Measurements from ENCODE around the gene CAMTA1. TPM values are rescaled to one million over a fixed set of nuclear protein-coding genes. Genes with fewer than 3 reads are reported as not detected.
"Not testable (repeated sequence)": the region's sequence is repeated elsewhere in the genome, so short reads cannot be mapped to it uniquely, and the experiment has no call there.

CAMTA1 gene
- total RNA-seq, 2 experiments from 2014 or later: 45.5 to 45.6 TPM

DNA sequence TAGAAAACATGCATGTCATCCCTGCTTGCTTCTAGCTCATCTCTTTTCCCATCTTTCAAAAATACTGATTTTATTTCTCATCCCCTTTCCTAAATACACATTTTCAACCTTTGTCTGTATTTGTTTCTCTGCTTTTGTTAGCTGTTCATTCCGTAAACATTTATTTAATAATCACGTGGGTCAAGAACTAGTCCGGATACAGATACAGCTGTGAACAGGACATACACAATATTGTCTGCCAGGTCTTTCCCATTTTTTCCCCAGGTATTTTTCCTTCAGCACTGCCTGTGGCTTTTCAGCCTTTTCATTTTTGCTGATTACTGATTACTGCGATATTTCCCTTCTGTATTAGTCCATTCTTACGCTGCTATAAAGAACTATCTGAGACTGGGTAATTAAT is 1004.6 kb downstream of the CAMTA1 start:
- POLR2A ChIA-PET: no interaction called here
- Mint-ChIP-seq H3K9me3 (peaks cover 20% of the 10 kb centered on the region), H3K4me3 (no peak overlapping the region), H3K27ac (no peak overlapping the region), H3K4me1 (no peaks in the 10 kb centered on the region), H3K27me3 (no peaks in the 10 kb centered on the region), H3K36me3 (peaks cover 15% of the 10 kb centered on the region)
- no peak for ATAC-seq (ENCODE audit: low read depth)
- DNase-seq: no peak

DNA sequence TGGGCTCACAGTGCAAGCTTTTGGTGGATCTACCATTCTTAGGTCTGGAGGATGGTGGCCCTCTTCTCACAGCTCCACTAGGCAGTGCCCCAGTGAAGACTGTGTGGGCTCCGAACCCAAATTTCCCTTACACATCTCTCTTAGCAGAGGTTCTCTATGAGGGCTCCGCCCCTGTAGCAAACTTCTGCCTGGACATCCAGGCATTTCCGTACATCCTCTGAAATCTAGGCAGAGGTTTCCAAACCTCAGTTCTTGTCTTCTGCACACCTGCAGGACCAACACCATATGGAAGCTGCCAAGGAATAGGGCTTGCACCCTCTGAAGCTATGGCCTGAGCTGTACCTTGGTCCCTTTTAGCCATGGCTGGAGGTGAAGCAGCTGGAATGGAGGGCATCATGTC is 1005.8 kb downstream of the CAMTA1 start:
- Mint-ChIP-seq H3K9me3 (peaks cover 20% of the 10 kb centered on the region), H3K36me3 (peaks cover 15% of the 10 kb centered on the region)
- ATAC-seq (ENCODE audit: low read depth); H3K27ac Mint-ChIP-seq; H3K4me1 Mint-ChIP-seq; DNase-seq; POLR2A ChIA-PET; H3K27me3 Mint-ChIP-seq; H3K4me3 Mint-ChIP-seq: not testable (repeated sequence)

DNA sequence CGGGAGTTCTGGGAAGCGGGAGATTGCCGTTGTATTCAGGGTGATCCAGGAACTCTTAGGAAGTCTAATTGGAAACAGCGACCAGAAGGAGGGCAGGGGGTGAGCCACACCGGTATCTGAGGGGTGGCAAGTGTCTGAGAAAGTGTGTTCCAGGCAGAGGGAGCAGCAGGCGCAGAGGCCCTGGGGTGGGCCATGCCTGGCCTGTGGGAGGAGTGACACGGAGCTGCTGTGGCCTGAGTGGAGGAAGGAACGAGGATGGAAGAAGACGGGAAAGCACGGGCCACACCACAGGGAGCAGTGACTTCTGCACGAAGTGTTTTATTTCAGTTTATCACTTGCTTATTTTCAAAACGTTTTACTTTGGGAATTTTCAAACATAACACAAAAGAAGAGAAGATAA is 1010.2 kb downstream of the CAMTA1 start:
- Mint-ChIP-seq H3K9me3 (peaks cover 15% of the 10 kb centered on the region), H3K4me1 (peaks cover 2% of the 10 kb centered on the region), H3K27ac (no peak overlapping the region), H3K4me3 (no peak overlapping the region), H3K27me3 (no peaks in the 10 kb centered on the region), H3K36me3 (peaks cover 6% of the 10 kb centered on the region)
- POLR2A ChIA-PET: no interaction called here
- ATAC-seq (ENCODE audit: low read depth) (no peak), DNase-seq (no peak)

DNA sequence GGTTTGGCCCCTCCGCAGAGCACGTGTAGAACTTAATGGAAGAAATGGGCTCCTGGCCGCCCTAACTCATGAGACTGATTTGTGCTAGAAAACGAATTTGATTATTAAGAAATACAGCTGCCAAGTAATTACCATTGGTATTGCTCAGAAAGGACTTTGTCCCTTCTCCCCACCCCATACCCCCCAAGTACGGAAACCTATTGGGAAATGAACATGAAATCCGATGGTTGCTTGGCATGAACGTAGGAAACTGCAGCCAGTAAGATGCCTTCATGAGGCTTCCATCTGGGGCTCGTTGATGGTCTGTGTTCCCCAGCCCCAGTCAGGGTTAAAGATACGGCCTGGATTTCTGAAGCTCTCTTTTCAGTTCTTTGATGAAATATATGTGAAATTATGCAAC is 1020.2 kb downstream of the CAMTA1 start:
- ATAC-seq (ENCODE audit: low read depth) (no peak), DNase-seq (no peak)
- Mint-ChIP-seq H3K27ac (no peak overlapping the region), H3K27me3 (no peaks in the 10 kb centered on the region), H3K36me3 (no peaks in the 10 kb centered on the region), H3K4me3 (no peak overlapping the region), H3K4me1 (no peaks in the 10 kb centered on the region), H3K9me3 (no peaks in the 10 kb centered on the region)
- POLR2A ChIA-PET: no interaction called here

DNA sequence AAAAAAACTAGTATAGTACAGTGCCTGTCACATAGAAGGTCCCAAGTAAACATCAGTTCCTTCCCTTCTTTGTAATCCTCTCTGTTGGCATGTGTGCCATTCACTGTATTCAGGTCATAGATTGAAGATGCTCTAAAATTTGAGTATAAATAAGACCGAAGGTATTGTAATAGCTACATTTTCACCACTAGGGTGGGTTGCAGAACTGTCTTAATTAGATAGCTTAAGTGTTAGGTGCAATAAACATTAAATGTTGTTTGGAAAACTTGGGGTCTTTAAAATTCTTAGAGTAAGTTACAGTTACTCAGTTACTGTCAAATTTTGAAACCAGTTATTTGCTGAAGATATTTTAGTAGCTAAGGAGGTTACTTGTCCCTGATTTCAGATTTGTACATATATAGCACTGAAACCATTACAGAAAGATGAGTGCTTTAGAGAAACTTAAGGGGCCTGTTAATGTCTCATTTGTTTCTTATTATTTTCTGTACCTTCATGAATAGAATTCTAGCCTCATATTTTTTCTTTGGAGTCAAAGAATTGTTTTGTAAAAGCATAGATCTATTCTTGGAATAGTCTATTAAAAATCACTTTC is 1023.1 kb downstream of the CAMTA1 start:
- peaks cover 5% of the 10 kb centered on the region for H3K9me3 Mint-ChIP-seq
- peaks cover 5% of the 10 kb centered on the region for H3K36me3 Mint-ChIP-seq
- DNase-seq: no peak
- no peak overlapping the region for H3K27ac Mint-ChIP-seq
- H3K27me3 Mint-ChIP-seq: no peaks in the 10 kb centered on the region
- POLR2A ChIA-PET: no interaction called here
- H3K4me3 Mint-ChIP-seq: no peak overlapping the region
- ATAC-seq (ENCODE audit: low read depth): peak; percentile 56
- no peaks in the 10 kb centered on the region for H3K4me1 Mint-ChIP-seq

DNA sequence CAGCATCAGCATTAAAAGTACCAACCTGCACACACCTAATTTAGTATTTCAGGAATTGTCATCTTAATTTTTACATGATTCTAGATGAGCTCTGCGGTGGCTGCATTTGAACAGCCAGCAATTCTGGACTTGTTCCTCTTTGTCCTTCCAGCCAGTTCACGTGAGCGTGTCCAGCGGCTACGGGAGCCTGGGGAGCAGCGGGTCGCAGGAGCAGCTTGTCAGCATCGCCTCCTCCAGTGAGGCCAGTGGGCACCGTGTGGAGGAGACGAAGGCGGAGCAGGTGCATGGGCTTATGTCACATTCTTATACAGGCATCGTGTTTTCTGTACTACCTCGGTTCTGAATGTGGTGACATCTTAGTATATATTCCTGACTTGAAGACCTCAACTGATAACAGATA is 1024.5 kb downstream of the CAMTA1 start:
- no peak overlapping the region for H3K27ac Mint-ChIP-seq
- POLR2A ChIA-PET: no interaction called here
- H3K9me3 Mint-ChIP-seq: peaks cover 14% of the 10 kb centered on the region
- no peak overlapping the region for H3K4me3 Mint-ChIP-seq
- H3K36me3 Mint-ChIP-seq: peaks cover 13% of the 10 kb centered on the region
- ATAC-seq (ENCODE audit: low read depth) (no peak), DNase-seq (no peak)
- H3K27me3 Mint-ChIP-seq: no peaks in the 10 kb centered on the region
- H3K4me1 Mint-ChIP-seq: no peaks in the 10 kb centered on the region

DNA sequence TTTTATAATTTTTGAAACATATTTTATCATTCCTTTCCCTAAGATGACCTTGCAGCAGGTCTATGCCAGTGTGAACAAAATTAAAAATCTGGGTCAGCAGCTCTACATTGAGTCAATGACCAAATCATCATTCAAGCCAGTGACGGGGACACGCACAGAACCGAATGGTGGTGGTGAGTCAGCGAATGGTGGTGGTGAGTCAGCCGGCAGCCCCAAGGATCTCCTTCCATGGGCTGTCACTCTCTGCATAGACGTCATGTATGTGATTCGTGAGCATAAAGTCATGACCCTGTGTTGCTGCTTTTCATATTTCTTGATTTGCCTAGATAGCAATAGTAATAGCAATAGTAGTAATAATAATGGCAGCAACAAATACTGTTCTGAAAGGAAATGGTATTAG is 1025.1 kb downstream of the CAMTA1 start:
- no peak for ATAC-seq (ENCODE audit: low read depth)

DNA sequence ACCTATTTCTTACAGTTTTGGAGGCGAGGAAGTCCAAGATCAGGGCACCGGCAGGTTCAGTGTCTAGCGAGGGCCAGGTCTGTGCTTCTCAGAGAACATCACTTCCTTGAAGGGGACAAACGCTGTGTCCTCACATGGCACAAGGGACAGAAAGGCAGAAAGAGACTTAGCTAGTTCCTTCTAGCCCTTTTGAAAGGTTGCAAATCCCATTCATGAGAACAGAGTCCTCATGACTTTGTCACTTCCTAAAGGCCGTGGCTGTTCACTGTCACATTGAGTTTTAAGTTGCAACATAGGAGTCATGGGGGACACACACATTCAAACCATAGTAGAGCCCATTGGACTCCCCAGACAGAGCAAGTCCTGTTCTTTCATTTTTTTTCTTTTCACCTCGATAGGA is 1026.2 kb downstream of the CAMTA1 start:
- peaks cover 13% of the 10 kb centered on the region for H3K36me3 Mint-ChIP-seq
- no peak for ATAC-seq (ENCODE audit: low read depth)
- POLR2A ChIA-PET: no interaction called here
- DNase-seq: no peak
- no peaks in the 10 kb centered on the region for H3K27me3 Mint-ChIP-seq
- H3K4me3 Mint-ChIP-seq: no peak overlapping the region
- peaks cover 14% of the 10 kb centered on the region for H3K9me3 Mint-ChIP-seq
- H3K4me1 Mint-ChIP-seq: no peaks in the 10 kb centered on the region
- no peak overlapping the region for H3K27ac Mint-ChIP-seq

More for the DNA sequence above, 1025.1 kb downstream of the CAMTA1 start:
- Mint-ChIP-seq H3K27ac (no peak overlapping the region), H3K9me3 (peaks cover 14% of the 10 kb centered on the region), H3K4me3 (no peak overlapping the region), H3K36me3 (peaks cover 13% of the 10 kb centered on the region), H3K27me3 (no peaks in the 10 kb centered on the region), H3K4me1 (no peaks in the 10 kb centered on the region)
- POLR2A ChIA-PET: no interaction called here
- DNase-seq: no peak

DNA sequence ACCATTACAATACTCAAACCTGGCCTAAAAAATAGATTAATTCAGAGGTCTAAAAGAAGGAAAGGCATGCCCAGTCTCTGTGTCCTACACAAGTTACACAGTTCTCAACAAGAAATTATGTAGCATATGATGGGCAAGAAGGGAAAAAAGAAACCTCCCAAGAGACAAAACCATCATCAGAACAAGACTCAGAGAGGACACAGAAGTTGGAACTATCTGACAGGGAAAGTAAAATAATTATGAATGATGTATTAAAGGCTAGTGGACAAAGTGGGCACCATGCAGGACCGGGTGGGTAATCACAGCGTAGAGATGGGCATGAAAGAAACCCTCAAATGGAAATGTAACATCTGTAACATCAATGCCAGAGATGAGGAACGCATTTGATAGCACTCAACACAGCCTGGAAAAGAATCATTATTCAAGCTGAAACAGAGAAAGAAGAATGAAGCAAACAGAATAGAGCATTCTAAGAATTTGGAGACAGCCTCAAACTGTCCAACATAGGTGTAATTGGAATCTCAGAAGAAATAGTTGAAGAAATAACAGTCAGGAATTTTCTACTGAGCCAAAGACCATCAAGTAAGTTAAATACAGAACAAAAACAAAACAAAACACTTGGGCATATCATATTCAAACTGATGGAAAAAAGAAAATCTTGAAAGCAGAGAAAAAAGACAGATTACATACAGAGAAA is 1028.6 kb downstream of the CAMTA1 start:
- DNase-seq (no peak), ATAC-seq (ENCODE audit: low read depth) (no peak)
- peaks cover 13% of the 10 kb centered on the region for H3K36me3 Mint-ChIP-seq
- POLR2A ChIA-PET: no interaction called here
- H3K4me1 Mint-ChIP-seq: no peaks in the 10 kb centered on the region
- H3K4me3 Mint-ChIP-seq: no peak overlapping the region
- peaks cover 14% of the 10 kb centered on the region for H3K9me3 Mint-ChIP-seq
- no peak overlapping the region for H3K27ac Mint-ChIP-seq
- no peaks in the 10 kb centered on the region for H3K27me3 Mint-ChIP-seq

Other genes with a start within 250 kb of the CAMTA1 start
- 10 to 100 TPM; 37.6 to 40.8 TPM for gene NOL9, start 230.9 kb upstream of the CAMTA1 start, total RNA-seq
- gene TAS1R1, start 230.1 kb upstream of the CAMTA1 start, total RNA-seq: not detected
- 10 to 100 TPM; 42.7 to 52.9 TPM for gene ZBTB48, start 205.5 kb upstream of the CAMTA1 start, total RNA-seq
- 10 to 100 TPM; 39.0 to 42.0 TPM for gene KLHL21, start 182.6 kb upstream of the CAMTA1 start, total RNA-seq
- gene PHF13, start 171.7 kb upstream of the CAMTA1 start, total RNA-seq: 10 to 100 TPM; 12.1 TPM
- 10 to 100 TPM; 21.5 to 25.4 TPM for gene THAP3, start 160.6 kb upstream of the CAMTA1 start, total RNA-seq
- 10 to 100 TPM; 43.0 to 44.6 TPM for gene DNAJC11, start 83.6 kb upstream of the CAMTA1 start, total RNA-seq